GM10266 (cell line): ENCODE measurements around the gene TBXAS1.

Experiments used
- DNase-seq: peaks from one replicate; pipeline ENCODE4 v3.0.0; 2012; ENCODE audit errors: extremely low spot score
- CTCF ChIP-seq: IDR thresholded peaks from 2 replicates; pipeline ENCODE4 v1.5.1; 2012; ENCODE audit warnings: mild to moderate bottlenecking, low read depth; ENCODE audit not compliant: control insufficient read depth, insufficient read depth; ENCODE audit errors: missing control alignments

TBXAS1 gene

GRCh38 chr7:139914306-139915267, 85.5 kb downstream of the TBXAS1 start:
- DNase-seq = no peak
- no peak for TF ChIP-seq CTCF

GRCh38 chr7:139915268-139915863, 86.3 kb downstream of the TBXAS1 start:
- TF ChIP-seq CTCF = no peak
- no peak for DNase-seq

DNA sequence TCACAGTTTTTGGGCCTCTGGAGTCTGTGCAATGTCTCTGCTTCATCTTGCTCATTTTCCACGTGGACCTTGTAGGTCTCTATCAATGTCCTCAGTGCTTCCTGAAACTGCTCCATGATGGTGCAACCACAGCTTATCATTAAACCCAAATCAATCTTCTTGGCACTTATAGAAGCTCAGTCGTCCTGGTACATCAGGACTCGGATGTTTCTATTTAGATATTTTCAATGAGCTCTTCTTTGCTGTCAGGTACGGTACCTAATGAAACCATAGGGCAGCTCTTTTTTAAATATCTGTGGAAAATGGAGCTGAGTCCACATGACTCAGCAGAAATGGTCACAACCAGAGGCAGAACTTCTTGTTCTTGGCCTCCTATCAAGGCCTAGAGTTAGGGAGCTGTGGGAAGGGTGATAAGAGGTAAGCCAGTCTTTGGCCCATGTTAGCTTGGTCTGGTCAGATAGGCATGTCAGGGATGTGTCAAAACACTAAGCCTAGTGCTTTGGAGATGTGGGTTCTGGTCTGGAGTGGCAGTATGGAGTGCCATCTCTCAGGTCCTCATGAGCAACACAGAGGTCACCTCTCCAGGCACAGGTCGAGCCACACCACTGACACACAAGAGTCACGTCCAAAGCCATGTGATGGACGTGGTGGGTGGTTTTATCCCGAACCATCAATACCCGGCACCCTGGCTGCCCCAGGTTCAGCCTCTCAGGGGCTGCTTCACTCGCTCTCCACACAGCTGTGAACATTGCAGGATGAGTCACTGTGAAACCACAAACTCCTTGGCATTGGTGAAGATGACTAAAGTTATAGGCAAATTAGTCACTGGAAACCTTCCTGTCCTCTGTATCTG, 87.0 kb downstream of the TBXAS1 start:
- TF ChIP-seq CTCF = no peak
- peak; percentile 71 for DNase-seq

DNA sequence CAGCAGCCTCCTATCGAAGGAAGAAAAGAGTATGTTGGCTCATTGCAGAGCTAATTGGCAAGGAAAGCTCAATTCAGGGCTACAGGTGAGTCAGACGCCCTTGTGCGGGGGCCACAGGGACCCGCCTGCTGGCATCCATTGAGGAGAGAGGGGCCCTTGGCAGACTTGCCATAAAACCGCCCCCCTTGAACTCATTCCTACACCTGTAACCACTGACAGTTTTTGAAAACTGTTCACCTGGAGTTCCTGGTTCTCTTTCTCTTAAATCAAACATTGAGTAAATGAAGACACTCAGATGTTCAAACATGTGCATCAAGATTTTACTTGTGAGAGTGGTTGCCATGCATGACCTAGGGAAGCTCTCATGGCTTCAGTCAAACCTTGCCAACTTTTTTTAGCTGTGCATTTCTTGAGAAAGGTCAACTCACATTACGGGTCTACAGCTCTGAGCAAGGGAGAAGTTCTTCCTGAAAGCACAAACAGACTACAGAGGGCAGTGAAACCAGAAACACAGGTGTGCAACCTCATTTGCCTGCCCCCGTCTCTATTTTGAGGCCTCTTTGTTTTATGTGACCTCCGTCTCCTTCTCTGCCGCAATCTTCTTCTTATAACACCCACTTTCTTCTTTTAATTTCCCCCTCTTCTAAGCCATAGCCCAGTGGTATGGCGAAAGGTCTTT, 87.8 kb downstream of the TBXAS1 start:
- no peak for TF ChIP-seq CTCF
- peak; percentile 63 for DNase-seq

DNA sequence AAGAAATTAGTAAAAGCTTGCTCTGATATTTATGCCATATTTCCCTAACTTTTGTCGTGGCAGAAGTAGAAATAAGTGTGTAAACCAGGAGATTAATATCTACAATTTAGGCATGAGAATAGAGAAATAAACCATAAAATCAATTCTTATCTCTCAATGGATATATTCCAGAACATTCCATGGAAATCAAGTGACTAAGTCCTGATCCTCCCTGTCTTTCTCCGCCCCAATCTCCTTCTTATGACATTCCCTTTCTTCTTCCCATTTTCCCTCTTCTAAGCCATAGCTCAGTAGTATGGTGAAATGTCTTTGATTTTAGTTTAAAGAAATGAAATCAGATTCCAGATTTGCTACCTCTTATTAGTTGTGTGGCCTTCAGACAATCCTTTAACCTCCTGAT, 88.8 kb downstream of the TBXAS1 start:
- DNase-seq = no peak
- no peak for TF ChIP-seq CTCF

GRCh38 chr7:139918480-139918879, 89.4 kb downstream of the TBXAS1 start:
- DNase-seq = no peak
- TF ChIP-seq CTCF = no peak
